DND-41 (cell line): ENCODE data around the gene MACF1.

Source experiments
- CTCF ChIP-seq: IDR thresholded peaks from 2 replicates; pipeline ENCODE4 v1.5.1; 2012; ENCODE audit warnings: borderline replicate concordance, low read length, moderate library complexity, mild to moderate bottlenecking; ENCODE audit not compliant: poor library complexity, severe bottlenecking; ENCODE audit errors: extremely low read depth
- EZH2 ChIP-seq: IDR thresholded peaks from 3 replicates; pipeline ENCODE4 v1.6.1; 2012; ENCODE audit warnings: borderline replicate concordance, low read depth, mild to moderate bottlenecking, moderate library complexity, low read length, inconsistent platforms; ENCODE audit not compliant: severe bottlenecking

GRCh38 chr1:39344394-39345154 is 140.1 kb downstream of the MACF1 start:
- TF ChIP-seq CTCF (no peak), EZH2 (no peak)
